Stomach smooth muscle (tissue), 2 donors: Measurements from ENCODE around the gene ATP6V0B.

Experiments
- H3K27ac ChIP-seq: one replicate; pipeline ENCODE4 v1.7.0; 2013; ENCODE audit warnings: mild to moderate bottlenecking, low read length, inconsistent platforms
- H3K27me3 ChIP-seq, 2 donors: one replicate each; pipeline ENCODE4 v1.7.0; 2013; ENCODE audit warnings: low read length in 2 of 2; ENCODE audit not compliant: insufficient read depth in 2 of 2, control insufficient read depth in 1 of 2
- H3K36me3 ChIP-seq, 2 donors: one replicate each; pipeline ENCODE4 v1.7.0; 2013; ENCODE audit warnings: low read length in 2 of 2; ENCODE audit not compliant: control insufficient read depth in 2 of 2, insufficient read depth in 2 of 2
- H3K4me1 ChIP-seq: one replicate; pipeline ENCODE4 v1.7.0; 2013; ENCODE audit warnings: low read length; ENCODE audit not compliant: control insufficient read depth, insufficient read depth
- H3K4me3 ChIP-seq, 2 donors: one replicate each; pipeline ENCODE4 v1.7.0; 2013; ENCODE audit warnings: low read length in 2 of 2
- H3K9ac ChIP-seq, 2 donors: one replicate each; pipeline ENCODE4 v1.7.0; 2013; ENCODE audit warnings: low read length in 2 of 2, mild to moderate bottlenecking in 1 of 2
- H3K9me3 ChIP-seq, 2 donors: one replicate each; pipeline ENCODE4 v1.7.0; 2013; ENCODE audit warnings: low read length in 2 of 2; ENCODE audit not compliant: control insufficient read depth in 2 of 2
- donor health status: healthy.
- donor health status: Pancreatic carcinoma.

The ATP6V0B gene

DNA sequence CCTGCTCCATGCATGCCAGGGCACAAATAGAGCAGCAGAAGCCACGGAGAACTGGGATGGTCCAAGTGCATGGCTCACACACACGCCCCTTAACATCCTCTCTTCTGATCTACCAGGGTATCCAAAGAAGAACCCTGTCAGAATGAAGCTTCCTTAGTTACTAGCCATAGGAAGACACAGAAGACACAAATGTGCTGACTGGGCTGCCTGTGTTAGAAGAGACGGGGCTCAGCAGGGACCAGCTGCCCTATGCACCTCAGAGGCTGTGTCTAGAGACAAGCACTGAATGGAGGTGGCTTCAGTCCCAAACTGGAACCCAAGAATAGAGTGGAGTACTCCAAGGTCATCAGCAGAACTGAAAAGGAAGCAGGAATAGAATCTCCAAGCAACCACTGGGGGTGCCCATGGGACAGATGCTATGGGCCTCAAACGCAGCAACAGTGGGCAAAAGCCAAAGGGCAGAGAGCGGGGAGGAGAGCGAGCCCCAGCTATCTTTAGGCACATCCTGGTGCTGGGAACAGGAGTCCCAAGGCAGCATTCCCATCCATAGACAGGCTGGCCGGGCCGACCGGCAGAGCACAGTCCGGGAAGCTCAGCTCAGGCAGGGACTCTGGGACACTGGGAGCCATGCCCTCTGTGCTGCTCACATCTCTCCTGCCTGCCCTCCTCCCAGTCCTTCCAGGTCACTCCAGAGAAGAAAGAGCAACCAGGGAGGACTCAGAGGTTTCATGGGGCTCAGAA is 47.0 kb downstream of the ATP6V0B start:
- H3K9ac ChIP-seq = no peak overlapping the region
- no peaks in the 10 kb centered on the region for H3K4me1 ChIP-seq
- H3K27me3 ChIP-seq = no peaks in the 10 kb centered on the region
- no peak overlapping the region for H3K4me3 ChIP-seq
- no peak overlapping the region for H3K27ac ChIP-seq
- peaks cover 0 to 3% of the 10 kb centered on the region in 2 donors for H3K36me3 ChIP-seq
- H3K9me3 ChIP-seq = no peaks in the 10 kb centered on the region

DNA sequence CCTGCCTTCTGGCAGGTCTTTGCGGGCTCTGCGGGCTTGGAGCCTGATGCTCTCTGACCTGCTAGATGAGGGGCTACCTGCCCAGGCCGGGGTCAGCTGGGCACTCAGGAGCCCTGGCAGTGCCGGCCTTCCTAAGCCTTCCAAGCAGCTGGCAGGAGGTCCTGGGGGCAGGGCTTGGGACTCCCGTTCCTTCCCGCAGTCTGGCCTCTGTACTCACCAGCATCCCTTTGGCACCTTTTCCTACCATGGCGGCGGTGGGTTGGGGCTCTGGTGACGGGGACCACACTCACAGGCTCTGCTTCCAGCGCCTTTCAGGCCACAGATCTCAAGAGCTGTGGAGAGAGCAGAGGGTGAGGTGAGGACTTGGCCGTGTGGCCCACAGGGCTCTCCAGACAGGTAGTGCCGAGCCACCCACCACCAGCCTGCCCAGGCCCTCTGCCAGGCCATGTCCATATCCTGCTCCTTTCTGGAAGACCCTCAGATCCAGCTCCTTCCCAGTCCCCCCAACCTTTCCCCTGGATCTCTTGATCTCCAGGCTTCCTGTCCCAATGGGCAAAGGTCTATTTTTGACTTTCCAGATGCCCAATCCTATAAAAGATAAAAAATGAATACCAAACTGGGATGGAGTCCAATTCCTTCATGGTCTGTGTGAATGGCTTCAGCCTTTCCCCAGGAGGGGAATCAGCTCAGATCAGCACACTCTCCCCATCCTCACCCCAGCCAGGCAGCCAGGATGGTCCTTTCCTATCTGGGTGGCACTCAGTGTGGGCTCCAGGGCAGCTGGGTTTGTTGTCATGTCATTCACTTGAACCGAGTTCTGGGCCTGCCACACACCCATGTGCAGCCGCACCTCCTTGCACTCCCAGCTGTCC is 49.5 kb downstream of the ATP6V0B start:
- H3K9ac ChIP-seq = no peak overlapping the region

DNA sequence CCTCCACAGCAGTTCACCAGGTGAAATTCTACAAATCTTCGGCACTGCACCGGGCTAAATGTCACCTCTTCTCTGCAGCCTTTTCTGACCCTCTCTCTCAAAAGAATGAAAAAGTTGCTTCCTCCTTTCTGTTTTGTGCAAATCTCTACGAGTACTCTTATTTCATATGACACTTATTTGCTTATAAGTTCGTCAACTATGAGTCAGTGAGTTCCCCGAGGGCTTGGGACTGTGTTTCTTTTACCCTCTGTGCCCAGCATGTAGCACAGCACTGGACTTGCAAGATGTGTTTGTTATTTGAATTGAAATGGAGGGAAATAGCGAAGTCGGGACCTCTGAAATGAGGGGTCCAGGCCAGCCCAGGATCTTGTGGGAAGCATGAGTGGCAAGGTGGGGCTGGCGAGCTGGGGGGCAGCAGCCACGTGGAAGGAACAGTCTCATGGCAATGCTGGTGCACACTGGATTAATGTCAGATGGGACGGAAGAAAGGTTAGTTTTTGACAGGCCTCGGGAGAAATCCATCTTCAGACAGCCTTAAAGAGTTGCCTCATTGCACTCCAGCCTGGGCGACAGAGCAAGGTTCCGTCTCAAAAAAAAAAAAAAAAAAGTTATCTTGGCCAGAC is 50.3 kb downstream of the ATP6V0B start:
- H3K36me3 ChIP-seq = peaks cover 0 to 3% of the 10 kb centered on the region in 2 donors
- H3K27ac ChIP-seq = no peak overlapping the region
- H3K4me3 ChIP-seq = no peak overlapping the region
- no peaks in the 10 kb centered on the region for H3K9me3 ChIP-seq
- no peaks in the 10 kb centered on the region for H3K27me3 ChIP-seq
- no peak overlapping the region for H3K9ac ChIP-seq
- peaks cover 7% of the 10 kb centered on the region for H3K4me1 ChIP-seq

More for the DNA sequence above, 49.5 kb downstream of the ATP6V0B start:
- H3K27me3 ChIP-seq = no peaks in the 10 kb centered on the region
- H3K36me3 ChIP-seq = peaks cover 0 to 3% of the 10 kb centered on the region in 2 donors
- H3K4me1 ChIP-seq = peaks cover 2% of the 10 kb centered on the region
- no peak overlapping the region for H3K27ac ChIP-seq
- no peaks in the 10 kb centered on the region for H3K9me3 ChIP-seq
- H3K4me3 ChIP-seq = no peak overlapping the region

DNA sequence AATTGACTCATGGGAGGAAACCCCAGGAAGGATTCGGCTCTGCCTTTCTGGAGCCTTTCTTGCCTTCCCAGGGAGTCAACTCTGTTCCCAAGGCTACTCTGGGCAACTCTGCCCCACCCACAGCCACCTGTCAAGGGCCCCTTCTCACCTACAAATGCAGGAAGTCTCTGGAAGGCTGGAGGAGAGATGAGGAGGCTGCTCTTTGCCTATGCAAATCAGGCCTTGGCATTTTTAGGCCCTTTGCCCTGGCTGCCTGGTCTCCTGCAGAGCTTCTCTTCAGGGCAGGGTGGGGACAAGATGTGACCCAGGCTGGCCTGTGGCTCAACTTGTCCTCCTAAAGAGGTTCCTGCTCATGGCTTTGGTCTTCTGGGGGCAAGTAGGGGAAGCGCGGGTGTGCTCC is 51.1 kb downstream of the ATP6V0B start:
- no peak overlapping the region for H3K9ac ChIP-seq
- H3K9me3 ChIP-seq = no peaks in the 10 kb centered on the region
- no peaks in the 10 kb centered on the region for H3K27me3 ChIP-seq
- peaks cover 0 to 3% of the 10 kb centered on the region in 2 donors for H3K36me3 ChIP-seq
- H3K4me3 ChIP-seq = no peak overlapping the region
- H3K27ac ChIP-seq = no peak overlapping the region
- peaks cover 7% of the 10 kb centered on the region for H3K4me1 ChIP-seq

DNA sequence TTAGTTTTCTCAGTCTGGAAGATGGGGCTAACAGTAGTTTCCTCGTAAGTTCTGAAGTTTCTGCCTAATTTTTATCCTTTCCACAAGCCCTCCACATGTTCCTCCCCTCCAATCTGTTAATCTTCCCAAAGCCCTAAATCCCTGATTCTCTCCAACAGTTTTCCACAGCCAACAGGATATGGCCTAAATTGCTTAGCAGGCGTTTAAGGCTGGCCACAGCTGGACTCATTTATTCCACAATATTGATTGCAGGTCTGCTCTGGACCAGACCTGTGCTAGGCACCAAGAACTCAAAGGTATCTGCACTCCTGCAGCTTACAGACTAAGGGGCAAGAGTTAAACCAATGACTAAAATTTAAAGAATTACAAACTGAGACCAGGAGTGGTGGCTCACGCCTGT is 52.6 kb downstream of the ATP6V0B start:
- H3K9ac ChIP-seq = no peak overlapping the region
- no peak overlapping the region for H3K4me3 ChIP-seq
- no peaks in the 10 kb centered on the region for H3K36me3 ChIP-seq
- no peaks in the 10 kb centered on the region for H3K27me3 ChIP-seq
- no peak overlapping the region for H3K27ac ChIP-seq
- peaks cover 20% of the 10 kb centered on the region for H3K4me1 ChIP-seq
- no peaks in the 10 kb centered on the region for H3K9me3 ChIP-seq
